ENCODE measurements around the gene ASRGL1. TPM values are rescaled to one million over a fixed set of nuclear protein-coding genes. Genes with fewer than 3 reads are reported as not detected.
A peak's percentile ranks its signal among the peaks of the same experiment; 100 is the strongest.
"Not testable (repeated sequence)": the region's sequence is repeated elsewhere in the genome, so short reads cannot be mapped to it uniquely, and the experiment has no call there.

The ASRGL1 gene
- total RNA-seq: 4.7 TPM
- long read RNA-seq, partial matches to known transcripts: 0 of 2 reads
- long read RNA-seq, other reads (novel, unspliced or antisense): 1 of 2 reads

GRCh38 chr11:62337303-62338181, at the start of gene ASRGL1:
TSS of gene ASRGL1 (plus strand) at chr11:62337448. CDS start at chr11:62337978, 530 bp downstream.
- intact Hi-C loops (cut with DNase I): loop anchor here (5.0 kb wide), 1 partner anchor 40 kb away; no protein-coding TSS in a partner anchor
- DNase-seq (ENCODE audit: missing footprints) (peak; percentile 95), ATAC-seq (peak; percentile 88)

GRCh38 chr11:62295504-62295903, 41.7 kb upstream of the ASRGL1 start:
- intact Hi-C loops (cut with DNase I): no loop called here
- DNase-seq (ENCODE audit: missing footprints): no peak
- no peak for ATAC-seq

- ATAC-seq (no peak), DNase-seq (ENCODE audit: missing footprints) (no peak)
- intact Hi-C loops (cut with DNase I): no loop called here
Observed at GRCh38 chr11:62298975-62299374, 38.3 kb upstream of the ASRGL1 start, which contains the start of gene SCGB1D4. TSS of gene SCGB1D4 (minus strand) at chr11:62299075. CDS start at chr11:62299010, 65 bp downstream.

GRCh38 chr11:62306227-62306626, 31.0 kb upstream of the ASRGL1 start:
- ATAC-seq (no peak), DNase-seq (ENCODE audit: missing footprints) (no peak)
- intact Hi-C loops (cut with DNase I): no loop called here

GRCh38 chr11:62307950-62308349, 29.3 kb upstream of the ASRGL1 start:
- intact Hi-C loops (cut with DNase I): no loop called here
- ATAC-seq (no peak), DNase-seq (ENCODE audit: missing footprints) (no peak)

GRCh38 chr11:62309991-62310390, 27.3 kb upstream of the ASRGL1 start:
- DNase-seq (ENCODE audit: missing footprints): no peak
- no peak for ATAC-seq
- intact Hi-C loops (cut with DNase I): no loop called here

- intact Hi-C loops (cut with DNase I): no loop called here
- ATAC-seq: no peak
- no peak for DNase-seq (ENCODE audit: missing footprints)
Observed at GRCh38 chr11:62315431-62315830, 21.8 kb upstream of the ASRGL1 start.

GRCh38 chr11:62322524-62322923, 14.7 kb upstream of the ASRGL1 start:
- ATAC-seq: no peak
- intact Hi-C loops (cut with DNase I): no loop called here
- DNase-seq (ENCODE audit: missing footprints): no peak

- intact Hi-C loops (cut with DNase I): no loop called here
- ATAC-seq: peak; percentile 46
- peak; percentile 77 for DNase-seq (ENCODE audit: missing footprints)
Observed at GRCh38 chr11:62324731-62325556, 12.3 kb upstream of the ASRGL1 start.

GRCh38 chr11:62325781-62326180, 11.5 kb upstream of the ASRGL1 start:
- intact Hi-C loops (cut with DNase I); ATAC-seq: not testable (repeated sequence)

GRCh38 chr11:62326719-62327118, 10.5 kb upstream of the ASRGL1 start:
- DNase-seq (ENCODE audit: missing footprints); intact Hi-C loops (cut with DNase I); ATAC-seq: not testable (repeated sequence)

More at GRCh38 chr11:62325781-62326180, 11.5 kb upstream of the ASRGL1 start:
- DNase-seq (ENCODE audit: missing footprints): not testable (repeated sequence)

- DNase-seq (ENCODE audit: missing footprints); intact Hi-C loops (cut with DNase I); ATAC-seq: not testable (repeated sequence)
Observed at GRCh38 chr11:62327541-62327940, 9.7 kb upstream of the ASRGL1 start.

- intact Hi-C loops (cut with DNase I); ATAC-seq: not testable (repeated sequence)
Observed at GRCh38 chr11:62331264-62331663, 6.0 kb upstream of the ASRGL1 start.

GRCh38 chr11:62333768-62334167, 3.5 kb upstream of the ASRGL1 start:
- no peak for DNase-seq (ENCODE audit: missing footprints)
- intact Hi-C loops (cut with DNase I): no loop called here
- no peak for ATAC-seq

More at GRCh38 chr11:62331264-62331663, 6.0 kb upstream of the ASRGL1 start:
- DNase-seq (ENCODE audit: missing footprints): not testable (repeated sequence)

GRCh38 chr11:62336949-62337302, 322 bp upstream of the ASRGL1 start:
- not testable (repeated sequence) for DNase-seq (ENCODE audit: missing footprints); ATAC-seq
- intact Hi-C loops (cut with DNase I): loop anchor here (5.0 kb wide), 1 partner anchor 40 kb away; no protein-coding TSS in a partner anchor

- ATAC-seq: no peak
- no peak for DNase-seq (ENCODE audit: missing footprints)
- intact Hi-C loops (cut with DNase I): loop anchor here (5.0 kb wide), 1 partner anchor 39 kb away; no protein-coding TSS in a partner anchor
Observed at GRCh38 chr11:62338218-62338617, 970 bp downstream of the ASRGL1 start.

- peak; percentile 66 for DNase-seq (ENCODE audit: missing footprints)
- no peak for ATAC-seq
- intact Hi-C loops (cut with DNase I): no loop called here
Observed at GRCh38 chr11:62340269-62340901, 3.1 kb downstream of the ASRGL1 start.

GRCh38 chr11:62341588-62341987, 4.3 kb downstream of the ASRGL1 start:
- no peak for ATAC-seq
- intact Hi-C loops (cut with DNase I): no loop called here

More at GRCh38 chr11:62341588-62341987, 4.3 kb downstream of the ASRGL1 start:
- DNase-seq (ENCODE audit: missing footprints): no peak
